GM21515 (cell line): ENCODE results near the gene DBNL.

ENCODE experiments used
- ATAC-seq: cut with Tn5 transposase; IDR thresholded peaks from one replicate; pipeline ENCODE4 v1.9.1; 2021; ENCODE audit not compliant: unreplicated experiment

The DBNL gene

DNA sequence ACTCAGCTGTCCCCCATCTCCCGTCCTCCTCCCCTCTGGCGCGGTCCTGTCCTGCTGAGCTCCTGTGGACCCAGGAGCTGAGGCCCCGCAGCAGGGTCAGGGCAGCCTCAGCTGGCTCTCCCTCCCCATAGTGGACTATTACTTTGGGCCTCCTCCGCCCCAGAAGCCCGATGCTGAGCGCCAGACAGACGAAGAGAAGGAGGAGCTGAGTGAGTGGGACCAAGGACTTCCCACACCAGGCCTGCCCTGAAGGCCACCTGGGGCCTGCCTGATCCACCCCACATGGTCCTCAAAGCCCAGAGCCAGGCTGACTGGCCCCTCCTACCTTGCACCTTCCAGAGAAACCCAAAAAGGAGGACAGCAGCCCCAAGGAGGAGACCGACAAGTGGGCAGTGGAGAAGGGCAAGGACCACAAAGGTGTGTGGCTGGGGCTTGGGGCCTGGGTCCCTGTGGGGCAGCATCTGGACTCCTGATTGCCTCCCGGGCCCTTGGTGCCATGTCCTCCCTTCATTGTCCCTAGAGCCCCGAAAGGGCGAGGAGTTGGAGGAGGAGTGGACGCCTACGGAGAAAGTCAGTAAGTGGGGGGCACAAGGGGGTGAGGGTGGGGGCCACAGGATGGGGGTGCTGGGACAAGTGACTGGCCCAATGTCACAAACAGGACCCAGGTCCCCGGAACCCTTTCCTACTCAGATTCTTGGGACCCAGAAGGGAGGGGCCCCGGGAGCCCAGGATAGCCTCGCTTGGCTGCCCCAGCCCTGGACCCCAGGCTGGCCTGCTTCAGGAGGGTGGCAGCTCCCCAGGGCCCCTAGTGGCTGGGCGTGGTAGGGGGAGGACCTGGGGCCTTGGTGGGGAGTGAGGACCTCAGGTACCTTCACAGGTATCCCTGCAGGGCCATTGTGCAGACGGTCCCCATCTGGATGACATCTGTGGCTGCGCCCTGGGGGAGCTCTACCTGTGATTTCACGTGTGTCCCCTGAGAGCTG is 64.6 kb downstream of the DBNL start:
- ATAC-seq: no peak

DNA sequence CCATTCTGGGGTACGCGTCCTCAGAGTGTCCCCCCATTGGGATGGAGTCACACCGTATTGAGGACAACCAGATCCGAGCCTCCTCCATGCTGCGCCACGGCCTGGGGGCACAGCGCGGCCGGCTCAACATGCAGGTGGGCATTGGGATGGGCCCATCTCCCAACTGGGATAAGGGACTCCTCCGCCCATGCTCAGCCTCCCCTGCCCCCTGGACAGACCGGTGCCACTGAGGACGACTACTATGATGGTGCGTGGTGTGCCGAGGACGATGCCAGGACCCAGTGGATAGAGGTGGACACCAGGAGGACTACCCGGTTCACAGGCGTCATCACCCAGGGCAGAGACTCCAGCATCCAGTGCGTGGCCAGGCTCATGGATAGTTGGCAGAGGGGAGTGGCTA is 65.5 kb downstream of the DBNL start:
- ATAC-seq: no peak

DNA sequence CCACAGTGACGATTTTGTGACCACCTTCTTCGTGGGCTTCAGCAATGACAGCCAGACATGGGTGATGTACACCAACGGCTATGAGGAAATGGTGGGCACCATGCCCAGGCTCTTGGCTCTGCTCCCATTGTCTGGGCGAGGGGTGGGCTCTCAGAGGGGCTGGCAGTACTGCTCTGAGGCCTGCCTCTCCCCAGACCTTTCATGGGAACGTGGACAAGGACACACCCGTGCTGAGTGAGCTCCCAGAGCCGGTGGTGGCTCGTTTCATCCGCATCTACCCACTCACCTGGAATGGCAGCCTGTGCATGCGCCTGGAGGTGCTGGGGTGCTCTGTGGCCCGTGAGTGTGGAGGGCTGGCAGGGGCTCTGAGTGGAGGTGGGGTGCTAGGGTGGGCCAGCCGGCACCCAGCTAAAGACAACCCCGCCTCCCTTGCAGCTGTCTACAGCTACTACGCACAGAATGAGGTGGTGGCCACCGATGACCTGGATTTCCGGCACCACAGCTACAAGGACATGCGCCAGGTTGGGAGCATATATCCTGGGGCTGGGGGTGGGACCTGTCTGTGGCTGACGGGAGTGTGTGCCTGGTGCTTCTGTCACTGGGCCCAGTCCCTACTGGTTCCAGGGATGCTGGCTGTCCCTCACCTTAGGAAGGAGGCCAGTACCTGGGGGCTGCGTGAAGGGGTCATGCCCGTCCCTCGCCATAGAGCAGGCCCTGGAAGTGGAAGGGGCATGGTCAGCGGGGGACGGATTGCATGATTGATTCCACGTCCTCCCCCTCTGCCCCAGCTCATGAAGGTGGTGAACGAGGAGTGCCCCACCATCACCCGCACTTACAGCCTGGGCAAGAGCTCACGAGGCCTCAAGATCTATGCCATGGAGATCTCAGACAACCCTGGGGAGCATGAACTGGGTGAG is 66.5 kb downstream of the DBNL start:
- ATAC-seq: no peak
